Heart right ventricle (tissue), 16 donors: ENCODE measurements around the gene CACNA1E. TPM values are rescaled to one million over a fixed set of nuclear protein-coding genes. Genes with fewer than 3 reads are reported as not detected.

Experiments
- ATAC-seq, 8 donors: fragments of 200-7000 bp; cut with Tn5 transposase; one replicate each; pipeline ENCODE4 v1.9.1; 2020; ENCODE audit warnings: mild to moderate bottlenecking in 8 of 8, moderate library complexity in 8 of 8, moderate number of reproducible peaks in 1 of 8
- DNase-seq, 2 donors: peaks; one replicate each; pipeline ENCODE4 v3.0.0-alpha.2; 2020
- H3K27ac ChIP-seq, 10 donors: fragments of 200-600 bp; sonication (generic) in 2 of 10; one replicate each; pipeline versions ENCODE4 v1.5.0 to v1.8.0; 2020 to 2022; ENCODE audit warnings: mild to moderate bottlenecking in 3 of 10
- H3K27me3 ChIP-seq, 7 donors: fragments of 200-600 bp; one replicate each; pipeline ENCODE4 v1.8.0; 2021 to 2022; ENCODE audit warnings: mild to moderate bottlenecking in 2 of 7
- H3K36me3 ChIP-seq, 9 donors: fragments of 200-600 bp; sonication (generic) in 1 of 9; one replicate each; pipeline versions ENCODE4 v1.5.0 to v1.8.0; 2020 to 2022; ENCODE audit warnings: mild to moderate bottlenecking in 2 of 9
- H3K4me1 ChIP-seq, 9 donors: fragments of 200-600 bp; sonication (generic) in 1 of 9; one replicate each; pipeline versions ENCODE4 v1.5.0 to v1.8.0; 2020 to 2022; ENCODE audit warnings: mild to moderate bottlenecking in 4 of 9
- H3K4me3 ChIP-seq, 10 donors: fragments of 200-600 bp; sonication (generic) in 2 of 10; one replicate each; pipeline versions ENCODE4 v1.5.0 to v1.8.0; 2020 to 2022; ENCODE audit warnings: mild to moderate bottlenecking in 7 of 10, moderate library complexity in 2 of 10
- H3K9me3 ChIP-seq, 11 donors: fragments of 200-600 bp in 10 of 11; sonication (generic) in 2 of 11; one replicate each; pipeline versions ENCODE4 v1.5.0 to v1.8.0; 2013 to 2022; ENCODE audit warnings: mild to moderate bottlenecking in 2 of 11, control low read depth in 1 of 11, moderate library complexity in 1 of 11
- CTCF ChIP-seq, 9 donors: fragments of 200-600 bp; sonication (generic) in 2 of 9; IDR thresholded peaks; one replicate each; pipeline versions ENCODE4 v1.5.0 to v1.8.0; 2021 to 2022; ENCODE audit warnings: antibody characterized with exemption in 9 of 9, mild to moderate bottlenecking in 5 of 9, moderate library complexity in 1 of 9
- WGBS, 2 donors: extraction: QIAGEN DNeasy Blood & Tissue Kit; methylation state at CpG; one replicate each; pipeline ENCODE4 v1.1.7; 2013; ENCODE audit warnings: inconsistent platforms in 1 of 2; 5-methylcytosine and 5-hydroxymethylcytosine counted together
- intact Hi-C, 10 donors: fragments of 100-400 bp; cut with DNase I; formaldehyde crosslinking; loops; one replicate each; pipeline versions ENCODE4 v1.11.1 to v1.14.2; 2022
- polyA plus RNA-seq, 2 donors: library from polyadenylated mRNA; stranded (reverse); fragments of 200-250 nt; gene quantifications; one replicate each; pipeline ENCODE4 v1.2.3, GENCODE V29; 2013
- total RNA-seq, 10 donors: library from RNA; stranded (reverse); fragmentation: NEBNext Ultra II Directional in 3 of 10; extraction: Animal tissue kit (Norgen Biotek cat#: 25700) in 3 of 10; gene quantifications; one replicate each; pipeline versions ENCODE4 v1.2.1 to v1.2.4, GENCODE V29; 2021 to 2023
- donor health status: Arrhythmogenic right ventricular cardiomyopathy.
- donor health status: ischemic (EF 13 %, LVEDD 7.1; RV severe dilation, severe dysfunction).
- donor health status: healthy with polysubstance abuse.
- donor health status: DM: no; HTN: yes; CAD: no.
- donor health status: DM: no; HTN: no; CAD: no.
- donor health status: ischemic (EF 25% LVEDD 6.9; RV normal size, moderate dysfunction).
- donor health status: ischemic (EF 25% LVEDD 5.7; RV mildly dilated, moderate dysfunction).
- donor health status: healthy.
- donor health status: DM: yes; HTN: yes; CAD: no.
- donor health status: Ischemic cardiomyopathy.
- donor health status: ischemic (EF 35%, LVEDD 5.7; RV mildly dilated, moderate dysfunction).
- donor health status: nonischemic (EF 11% LVEDD 7.7; RV severe dilation, severe dysfunction).
- donor health status: DM: yes; HTN: yes; CAD: no.
- donor health status: PGD.
- donor health status: ischemic (EF 29% LVEDD 5.4; RV normal size, mild dysfunction).
- donor health status: nonischemic (EF 23%, LVEDD 6.1; RV moderate dilation, normal function).

CACNA1E gene
- total and polyA plus RNA-seq, 12 donors = 0.04 to 21.7 (median 0.71) TPM

GRCh38 chr1:181548497-181548896 lies 65.2 kb downstream of the CACNA1E start:
- ATAC-seq (no peak), DNase-seq (no peak)
- TF ChIP-seq CTCF (IDR thresholded peaks at IDR 0.05) = no peak
- no peaks in the 10 kb centered on the region for H3K4me1 ChIP-seq
- WGBS, 2 donors = 66 to 77% methylated on average over 2 of the region's 2 CpGs
- no peak overlapping the region for H3K27ac ChIP-seq
- H3K27me3 ChIP-seq = peaks cover 0 to 70% (median 48%) of the 10 kb centered on the region in 7 donors
- no peaks in the 10 kb centered on the region for H3K9me3 ChIP-seq
- intact Hi-C loops = no loop called here
- H3K4me3 ChIP-seq = no peak overlapping the region
- no peaks in the 10 kb centered on the region for H3K36me3 ChIP-seq

- Histone ChIP-seq H3K9me3 (no peaks in the 10 kb centered on the region), H3K27me3 (peaks cover 0 to 75% (median 43%) of the 10 kb centered on the region in 7 donors), H3K36me3 (no peaks in the 10 kb centered on the region), H3K27ac (no peak overlapping the region), H3K4me3 (no peak overlapping the region), H3K4me1 (no peaks in the 10 kb centered on the region)
- intact Hi-C loops = no loop called here
- TF ChIP-seq CTCF (IDR thresholded peaks at IDR 0.05) = no peak
- DNase-seq = no peak
- ATAC-seq = no peak
- 43 to 47% methylated on average over 6 of the region's 6 CpGs for whole genome bisulfite sequencing, 2 donors
These were observed 67.9 kb downstream of the CACNA1E start for GRCh38 chr1:181551249-181551648.

GRCh38 chr1:181551754-181552153 lies 68.4 kb downstream of the CACNA1E start:
- no peak overlapping the region for H3K4me3 ChIP-seq
- H3K27ac ChIP-seq = no peak overlapping the region
- DNase-seq (no peak), ATAC-seq (no peak)
- WGBS, 2 donors = 77 to 82% methylated on average over 3 of the region's 3 CpGs
- peaks cover 0 to 3% (median 0%) of the 10 kb centered on the region in 9 donors for H3K4me1 ChIP-seq
- peaks cover 0 to 75% (median 43%) of the 10 kb centered on the region in 7 donors for H3K27me3 ChIP-seq
- H3K36me3 ChIP-seq = no peaks in the 10 kb centered on the region
- no peaks in the 10 kb centered on the region for H3K9me3 ChIP-seq
- TF ChIP-seq CTCF (IDR thresholded peaks at IDR 0.05) = no peak
- intact Hi-C loops = no loop called here

- 41 to 49% methylated on average over 4 of the region's 4 CpGs for WGBS, 2 donors
These were observed 71.1 kb downstream of the CACNA1E start for GRCh38 chr1:181554465-181554864.

More at GRCh38 chr1:181554465-181554864, 71.1 kb downstream of the CACNA1E start:
- DNase-seq (no peak), ATAC-seq (no peak)
- intact Hi-C loops = no loop called here
- no peaks in the 10 kb centered on the region for H3K36me3 ChIP-seq
- no peaks in the 10 kb centered on the region for H3K9me3 ChIP-seq
- no peak overlapping the region for H3K27ac ChIP-seq
- H3K27me3 ChIP-seq = peaks cover 0 to 70% (median 39%) of the 10 kb centered on the region in 7 donors
- no peak overlapping the region for H3K4me3 ChIP-seq
- no peak for TF ChIP-seq CTCF (IDR thresholded peaks at IDR 0.05)
- H3K4me1 ChIP-seq = peaks cover 0 to 4% (median 0%) of the 10 kb centered on the region in 9 donors
